Caco-2 (cell line): ENCODE measurements around the gene RPRD2. TPM values are rescaled to one million over a fixed set of nuclear protein-coding genes. Genes with fewer than 3 reads are reported as not detected.

Experiments
- BruUV-seq: library from RNA; stranded (reverse); fragments of 400-500 nt; replicated peaks from 2 replicates; lab custom pipeline; 2021; lab: Mats Ljungman, UMichigan
- CTCF ChIA-PET: fragments of 300-600 bp; sonication (Branson Sonifier 250); formaldehyde crosslinking; loops from one replicate; lab custom pipeline; 2022; ENCODE audit warnings: antibody characterized with exemption; lab: Charles Lee
- POLR2A ChIA-PET: fragments of 300-600 bp; sonication (Branson Sonifier 250); formaldehyde crosslinking; loops from one replicate; lab custom pipeline; 2022; ENCODE audit warnings: antibody characterized with exemption; lab: Charles Lee
- DNase-seq, 2 experiments: peaks; one replicate each; pipeline versions ENCODE4 v3.0.0 to v3.0.0-alpha.2; 2020 to 2022
- H3K27me3 ChIP-seq: replicated peaks from 2 replicates; pipeline ENCODE4 v1.6.0; 2011; ENCODE audit warnings: low read length; ENCODE audit not compliant: control insufficient read depth, insufficient read depth
- H3K36me3 ChIP-seq: 2 replicates; pipeline ENCODE4 v1.5.1; 2011; ENCODE audit warnings: low read length; ENCODE audit not compliant: control insufficient read depth, insufficient read depth
- H3K4me1 ChIP-seq: fragments of 250-450 bp; sonication (Bioruptor Pico); 2 replicates; pipeline ENCODE4 v1.5.1; 2020; ENCODE audit warnings: mild to moderate bottlenecking
- H3K4me3 ChIP-seq: 2 replicates; pipeline ENCODE4 v1.5.1; 2011; ENCODE audit warnings: low read depth, mild to moderate bottlenecking, control low read depth, low read length
- H3K9me3 ChIP-seq: fragments of 250-450 bp; sonication (Bioruptor Pico); 2 replicates; pipeline ENCODE4 v1.5.1; 2020; ENCODE audit warnings: mild to moderate bottlenecking, moderate library complexity
- H3K27ac Mint-ChIP-seq: one replicate; pipeline ENCODE4 v1.8.0; 2022; ENCODE audit warnings: mixed read lengths; ENCODE audit not compliant: unreplicated experiment
- H3K27me3 Mint-ChIP-seq: one replicate; pipeline ENCODE4 v1.8.0; 2022; ENCODE audit warnings: mixed read lengths; ENCODE audit not compliant: insufficient read depth, unreplicated experiment
- H3K36me3 Mint-ChIP-seq: one replicate; pipeline ENCODE4 v1.8.0; 2022; ENCODE audit warnings: mild to moderate bottlenecking, mixed read lengths; ENCODE audit not compliant: insufficient read depth, unreplicated experiment
- H3K4me1 Mint-ChIP-seq: one replicate; pipeline ENCODE4 v1.8.0; 2022; ENCODE audit warnings: low read depth, mixed read lengths; ENCODE audit not compliant: unreplicated experiment
- H3K4me3 Mint-ChIP-seq: one replicate; pipeline ENCODE4 v1.8.0; 2022; ENCODE audit warnings: mild to moderate bottlenecking, moderate library complexity, mixed read lengths; ENCODE audit not compliant: unreplicated experiment
- H3K9me3 Mint-ChIP-seq: one replicate; pipeline ENCODE4 v1.8.0; 2022; ENCODE audit warnings: mixed read lengths; ENCODE audit not compliant: unreplicated experiment
- CTCF ChIP-seq, 2 experiments: fragments of 200-600 bp in 1 of 2; IDR thresholded peaks; 1 replicate in 1 of 2; 2 replicates in 1 of 2; pipeline versions ENCODE4 v1.5.1 to v1.8.0; 2011 to 2022; ENCODE audit warnings: antibody characterized with exemption in 1 of 2, control low read depth in 1 of 2, inconsistent platforms in 1 of 2, low read depth in 1 of 2, low read length in 1 of 2, mild to moderate bottlenecking in 1 of 2, moderate library complexity in 1 of 2; ENCODE audit not compliant: insufficient read depth in 1 of 2, severe bottlenecking in 1 of 2, unreplicated experiment in 1 of 2
- intact Hi-C: fragments of 100-400 bp; cut with micrococcal nuclease; formaldehyde crosslinking; loops from one replicate; pipeline ENCODE4 v1.10.0; 2022; ENCODE audit not compliant: unreplicated experiment
- total RNA-seq: library from RNA; stranded (reverse); gene quantifications from 2 replicates; pipeline ENCODE4 v1.2.3, GENCODE V29; 2022

Gene RPRD2
- total RNA-seq, 1 experiment from 2014 or later, result 24.3 TPM

GRCh38 chr1:150464422-150464826 lies 100.5 kb downstream of the RPRD2 start:
- Mint-ChIP-seq H3K27ac (no peak overlapping the region), H3K27me3 (no peaks in the 10 kb centered on the region), H3K36me3 (peaks cover 56% of the 10 kb centered on the region), H3K9me3 (no peaks in the 10 kb centered on the region), H3K4me3 (no peak overlapping the region), H3K4me1 (no peaks in the 10 kb centered on the region)
- ChIA-PET POLR2A (no interaction called here), CTCF (no interaction called here)
- Histone ChIP-seq H3K36me3 (peaks cover 3% of the 10 kb centered on the region), H3K9me3 (no peaks in the 10 kb centered on the region), H3K4me1 (no peaks in the 10 kb centered on the region), H3K4me3 (no peak overlapping the region), H3K27me3 (no peaks in the 10 kb centered on the region)
- BruUV-seq, result no TSS peak
- peak; percentile 67 to 78 for DNase-seq
- peak; percentile 71 to 79 for TF ChIP-seq CTCF (IDR thresholded peaks at IDR 0.05; ENCODE audit: insufficient read depth in 1 of 2, low read depth in 1 of 2, low read length in 1 of 2, severe bottlenecking in 1 of 2, unreplicated experiment in 1 of 2)
- intact Hi-C loops, result loop anchor here (1.0 kb wide), 3 partner anchors 52 to 85 kb away; partner anchors contain the start of gene ADAMTSL4

DNA sequence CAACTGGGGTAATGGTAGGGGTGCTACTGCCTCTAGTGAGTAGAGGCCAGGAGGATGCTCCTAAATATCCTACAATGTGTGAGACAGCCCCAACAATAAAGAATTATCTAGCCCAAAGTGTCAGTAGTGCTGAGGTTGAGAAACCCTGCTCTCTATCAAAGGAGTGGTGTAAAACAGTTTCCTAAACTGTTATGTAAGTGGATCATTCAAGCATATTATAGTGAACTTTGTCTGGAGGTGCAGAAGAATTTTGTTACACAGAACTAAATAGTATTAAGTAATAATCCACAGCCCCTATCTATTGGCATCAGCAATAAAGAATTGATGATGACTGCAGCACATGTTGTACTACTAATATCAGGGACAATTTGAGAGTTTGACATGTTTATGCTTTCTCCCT lies 103.0 kb downstream of the RPRD2 start:
- no peak for DNase-seq
- Histone ChIP-seq H3K9me3 (no peaks in the 10 kb centered on the region), H3K27me3 (no peaks in the 10 kb centered on the region), H3K4me3 (no peak overlapping the region), H3K36me3 (peaks cover 7% of the 10 kb centered on the region), H3K4me1 (no peaks in the 10 kb centered on the region)
- H3K9me3 Mint-ChIP-seq, result no peaks in the 10 kb centered on the region
- ChIA-PET CTCF (no interaction called here), POLR2A (no interaction called here)
- H3K27ac Mint-ChIP-seq, result no peak overlapping the region
- TF ChIP-seq CTCF (IDR thresholded peaks at IDR 0.05; ENCODE audit: insufficient read depth in 1 of 2, low read depth in 1 of 2, low read length in 1 of 2, severe bottlenecking in 1 of 2, unreplicated experiment in 1 of 2), result no peak
- H3K27me3 Mint-ChIP-seq, result no peaks in the 10 kb centered on the region
- BruUV-seq, result no TSS peak
- H3K4me3 Mint-ChIP-seq, result no peak overlapping the region
- H3K4me1 Mint-ChIP-seq, result peaks cover 11% of the 10 kb centered on the region
- intact Hi-C loops, result no loop called here
- H3K36me3 Mint-ChIP-seq, result peaks cover 65% of the 10 kb centered on the region

- Histone ChIP-seq H3K27me3 (no peaks in the 10 kb centered on the region), H3K36me3 (peaks cover 7% of the 10 kb centered on the region), H3K4me3 (no peak overlapping the region), H3K4me1 (no peaks in the 10 kb centered on the region), H3K9me3 (no peaks in the 10 kb centered on the region)
- Mint-ChIP-seq H3K36me3 (peaks cover 66% of the 10 kb centered on the region), H3K27ac (no peak overlapping the region), H3K4me3 (no peak overlapping the region), H3K9me3 (no peaks in the 10 kb centered on the region), H3K27me3 (no peaks in the 10 kb centered on the region), H3K4me1 (peaks cover 11% of the 10 kb centered on the region)
- ChIA-PET CTCF (interaction anchor here (0.6 kb wide), 1 partner anchor 105 kb away, joined by 4 read pairs; the partner anchor contains the start of gene RPRD2), POLR2A (no interaction called here)
- intact Hi-C loops, result no loop called here
- TF ChIP-seq CTCF (IDR thresholded peaks at IDR 0.05; ENCODE audit: insufficient read depth in 1 of 2, low read depth in 1 of 2, low read length in 1 of 2, severe bottlenecking in 1 of 2, unreplicated experiment in 1 of 2), result no peak
- DNase-seq, result no peak
- BruUV-seq, result no TSS peak
Observed at GRCh38 chr1:150469291-150469690, 105.3 kb downstream of the RPRD2 start.
